Inflammatory macrophage treated with lipopolysaccharide for 4 hours (primary cell): ENCODE data around the gene TNNC1.

ENCODE experiments used
- DNase-seq: peaks from one replicate; pipeline ENCODE4 v3.0.0-alpha.2; 2020

TNNC1 gene

GRCh38 chr3:52428151-52429005, 25.5 kb downstream of the TNNC1 start:
- peak; percentile 72 for DNase-seq

- DNase-seq, result no peak
Observed at GRCh38 chr3:52423173-52423572, 30.7 kb downstream of the TNNC1 start.

DNA sequence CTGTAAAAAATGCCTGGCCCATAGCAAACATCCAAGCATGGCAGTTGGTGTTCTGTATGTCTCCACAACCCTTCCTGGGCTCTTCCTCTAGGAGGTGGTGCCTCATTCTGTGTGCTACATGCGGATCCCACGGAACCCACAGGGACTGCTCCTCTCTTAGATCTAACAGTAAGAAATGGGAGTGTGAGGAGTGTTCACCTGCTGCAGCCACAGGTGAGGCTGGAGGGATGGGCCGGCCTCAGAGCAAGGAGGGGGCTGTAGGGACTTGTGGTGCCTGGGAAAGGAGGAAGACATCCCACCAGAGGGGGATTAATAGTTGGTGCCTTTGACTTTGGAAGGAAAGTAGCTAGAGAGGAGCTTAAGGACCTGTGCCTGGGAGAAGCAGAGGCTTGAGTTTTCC, 31.2 kb downstream of the TNNC1 start:
- no peak for DNase-seq

DNA sequence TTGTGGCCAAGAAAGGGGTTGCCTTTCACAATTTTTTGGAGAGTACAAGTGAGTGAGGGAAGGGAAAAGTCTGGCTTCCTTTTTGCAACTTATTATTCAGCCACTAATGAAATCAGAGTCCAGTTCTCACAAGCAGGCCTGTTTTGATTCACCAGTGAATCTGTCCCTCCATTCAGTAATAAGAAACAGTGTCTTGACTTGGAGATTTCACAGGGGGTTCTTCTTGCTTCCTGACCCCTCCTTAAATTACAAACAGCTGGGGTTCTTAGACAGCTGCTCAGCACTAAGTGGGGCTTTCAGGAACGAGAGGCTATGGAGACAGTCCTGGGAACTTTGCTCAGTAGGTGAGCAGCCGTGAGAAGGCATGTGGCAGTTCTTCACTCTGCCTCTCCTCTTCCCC, 33.5 kb downstream of the TNNC1 start:
- DNase-seq, result no peak

GRCh38 chr3:52415800-52416199, 38.0 kb downstream of the TNNC1 start:
- DNase-seq, result no peak

DNA sequence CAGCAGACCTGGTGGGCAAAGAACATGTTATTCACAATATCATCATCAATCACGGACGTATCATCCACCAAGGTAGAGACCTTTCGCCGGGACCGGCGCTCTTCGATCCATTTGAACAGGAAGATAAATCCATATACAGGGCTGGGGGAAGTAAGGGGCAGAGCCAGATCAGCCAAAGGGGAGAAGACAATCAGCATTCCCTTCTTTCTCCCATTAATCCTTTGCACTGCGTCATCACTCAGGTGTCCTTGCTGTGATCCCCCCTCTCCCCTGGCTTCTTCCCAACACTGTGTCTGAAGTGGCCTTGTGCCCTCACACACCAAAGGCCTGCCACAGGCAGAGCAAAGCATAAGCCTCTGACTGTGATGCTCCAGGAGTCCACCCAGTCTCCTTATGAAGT, 45.4 kb downstream of the TNNC1 start:
- DNase-seq, result no peak

- no peak for DNase-seq
Observed at GRCh38 chr3:52407779-52408178, 46.1 kb downstream of the TNNC1 start.

GRCh38 chr3:52406791-52407510, 46.9 kb downstream of the TNNC1 start:
- no peak for DNase-seq

DNA sequence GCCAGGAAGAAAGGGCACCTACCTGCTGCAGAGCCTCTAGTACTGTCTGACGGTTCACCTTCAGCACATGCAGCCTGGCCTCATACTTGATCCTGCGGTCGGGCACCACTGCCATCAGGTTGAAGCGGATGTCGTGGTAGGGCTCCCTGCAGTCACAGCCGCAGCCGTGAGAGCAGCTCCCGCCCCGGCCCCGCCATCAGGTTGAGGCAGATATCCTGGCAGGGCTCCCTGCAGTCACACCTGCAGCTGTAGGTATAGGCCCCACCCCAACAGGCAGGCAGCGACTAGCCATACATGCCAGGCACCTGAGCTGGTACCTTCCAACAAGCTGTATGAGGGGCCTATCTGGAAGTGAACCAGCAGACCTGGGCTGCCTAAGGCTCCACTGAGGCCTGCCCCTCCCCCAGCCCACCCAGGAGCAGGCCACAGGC, 47.6 kb downstream of the TNNC1 start:
- no peak for DNase-seq

DNA sequence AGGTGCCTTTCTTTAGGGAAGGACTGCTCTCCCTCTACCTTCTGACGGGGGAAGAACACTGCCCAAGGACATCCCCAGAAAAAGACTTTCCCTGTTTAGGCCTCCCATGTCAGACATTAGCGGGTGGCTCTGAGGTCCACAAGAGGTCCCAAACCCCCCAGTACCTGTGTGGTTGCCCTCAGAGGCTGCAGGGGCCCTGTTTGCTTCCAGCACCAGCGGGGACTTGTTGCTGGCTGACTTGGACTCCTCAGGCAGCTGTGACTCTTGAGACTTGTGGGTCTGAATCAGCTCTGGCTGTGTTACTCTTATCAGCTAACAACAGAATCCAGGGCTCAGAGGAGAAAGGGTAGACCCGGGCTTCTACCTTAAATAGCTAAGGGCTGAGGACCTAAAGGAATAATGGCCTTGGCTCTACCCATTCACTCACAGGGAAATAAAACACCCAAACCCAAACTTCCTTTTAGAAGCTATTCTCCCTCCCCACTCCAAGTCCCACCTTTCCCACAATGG, 48.2 kb downstream of the TNNC1 start:
- DNase-seq, result no peak

DNA sequence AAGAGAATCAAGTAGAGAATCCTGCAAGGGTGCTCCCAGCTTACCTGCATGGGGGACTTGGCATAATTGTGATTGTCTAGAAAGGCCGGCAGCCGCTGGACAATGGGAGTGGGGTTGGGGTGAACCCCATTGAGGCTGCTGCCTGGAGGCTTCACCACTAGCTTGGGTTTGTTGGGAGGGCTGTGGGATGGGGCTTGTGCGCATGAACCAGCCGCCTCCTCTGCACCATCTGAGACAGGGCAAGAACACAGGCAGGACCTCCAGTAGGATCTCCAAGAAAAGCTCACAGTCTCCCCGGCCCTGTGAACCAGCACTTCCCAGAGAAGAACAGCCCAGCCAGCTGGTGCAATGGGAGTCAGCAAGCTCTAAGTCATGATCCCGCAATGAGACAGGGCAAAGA, 48.8 kb downstream of the TNNC1 start:
- no peak for DNase-seq

DNA sequence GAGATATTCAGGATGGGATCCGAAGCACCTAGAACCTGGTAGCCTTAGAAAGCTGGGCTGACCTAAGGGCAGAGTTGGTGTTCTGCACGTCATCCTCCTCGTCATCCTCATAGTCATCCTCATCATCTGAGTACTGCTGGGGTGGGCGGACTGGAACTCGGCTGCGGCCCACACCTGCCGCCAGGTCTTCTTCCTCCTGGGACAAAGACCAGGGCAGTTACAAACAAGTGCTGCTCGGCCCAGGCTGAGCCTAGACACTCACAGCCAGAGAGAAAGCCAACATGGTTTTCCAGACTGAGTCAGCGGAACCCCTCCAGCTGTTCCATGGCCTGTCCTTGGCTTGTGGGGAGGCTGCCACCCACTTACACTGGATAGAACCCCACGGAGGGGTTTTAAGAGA, 49.5 kb downstream of the TNNC1 start:
- DNase-seq, result no peak

DNA sequence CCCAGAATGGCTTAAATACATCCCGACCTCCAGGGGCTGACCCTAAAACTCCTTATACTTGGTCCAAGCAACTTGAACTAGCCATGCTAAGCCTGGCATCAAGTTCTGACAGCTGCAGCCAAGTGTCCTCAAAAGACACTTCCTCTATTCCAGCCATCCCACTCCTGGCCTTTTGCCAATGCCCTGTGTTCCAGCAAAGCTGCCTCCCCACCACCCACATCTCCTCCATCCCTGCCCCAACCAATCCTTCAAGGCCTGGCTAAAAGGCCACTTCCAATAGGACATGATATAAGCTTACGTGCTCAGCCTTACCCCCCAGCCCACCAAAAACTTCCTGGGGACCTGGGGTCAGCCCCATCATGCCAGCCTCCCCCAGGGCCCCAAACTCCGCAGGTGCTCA, 49.9 kb downstream of the TNNC1 start:
- peak; percentile 8 for DNase-seq

GRCh38 chr3:52403271-52403841, 50.5 kb downstream of the TNNC1 start:
- no peak for DNase-seq

- DNase-seq, result no peak
Observed at GRCh38 chr3:52402706-52403270, 51.1 kb downstream of the TNNC1 start.

DNA sequence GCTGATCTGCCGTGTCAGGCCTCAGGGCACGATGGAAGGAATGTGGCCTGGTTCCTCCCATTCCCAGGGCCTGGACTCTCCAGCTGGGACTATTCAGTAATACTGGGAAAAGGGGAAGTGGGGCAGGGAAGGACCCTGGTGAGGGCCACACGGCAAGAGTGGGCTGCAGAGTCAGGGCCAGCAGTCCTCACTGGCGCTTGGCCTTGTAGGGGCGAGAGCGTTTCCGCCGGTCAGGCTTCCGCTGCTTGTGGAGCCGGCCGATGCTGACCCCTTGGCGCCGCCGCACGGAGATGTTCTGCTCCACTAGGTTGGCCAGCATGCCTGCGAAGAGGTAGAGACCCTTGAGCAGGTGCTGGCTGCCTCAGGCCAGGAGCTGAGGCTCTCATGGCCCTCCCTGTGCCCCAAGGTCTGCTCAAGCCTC, 51.7 kb downstream of the TNNC1 start:
- DNase-seq, result no peak

DNA sequence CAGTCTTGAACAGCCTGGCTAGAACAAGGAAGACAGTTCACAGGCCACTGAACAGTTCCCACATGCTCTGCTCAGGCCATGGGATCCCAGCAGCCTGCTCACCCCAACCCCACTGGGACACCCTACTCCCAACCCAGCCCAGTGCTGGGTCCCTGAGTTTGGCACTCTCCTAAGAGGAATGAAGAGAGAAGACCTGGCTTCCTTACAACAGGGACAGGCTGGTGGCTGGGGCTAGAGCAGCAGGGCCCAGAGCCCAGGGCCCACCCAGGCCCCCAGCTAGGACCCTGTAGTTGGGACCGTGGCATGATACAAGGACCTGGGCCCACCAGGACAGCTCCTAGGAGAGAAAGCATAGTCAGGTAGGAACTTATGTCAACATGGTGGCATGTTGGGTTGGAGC, 52.3 kb downstream of the TNNC1 start:
- DNase-seq, result no peak
